ENCODE results near the gene DENND1A.

DNA sequence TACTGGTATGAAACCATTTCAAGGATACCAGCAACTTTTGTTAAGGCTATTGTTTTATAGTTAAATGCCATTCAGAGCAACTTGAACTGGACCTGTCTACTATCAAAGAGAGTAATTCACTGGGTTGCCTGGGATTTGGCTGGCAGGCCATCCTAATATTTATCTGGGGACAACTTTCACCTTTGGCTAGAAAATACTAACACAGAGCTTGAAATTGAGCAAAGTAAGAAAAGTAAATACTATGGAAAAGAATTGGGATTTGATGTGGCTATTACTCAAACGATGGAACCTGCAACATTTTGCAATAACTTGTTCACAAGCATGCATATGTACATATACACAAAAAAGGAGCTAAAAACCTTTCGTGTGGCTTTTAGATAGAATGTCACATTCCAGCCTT, 191.3 kb downstream of the DENND1A start:
- TF ChIP-seq YY1 (IDR thresholded peaks at IDR 0.05; ENCODE audit: insufficient read depth, insufficient read length) (no peak), SUZ12 (IDR thresholded peaks at IDR 0.05; ENCODE audit: extremely low read depth, insufficient read depth, insufficient read length) (no peak)

Measured in NT2/D1 (cell line).